Measurements from ENCODE around the gene ZNF280A. TPM values are rescaled to one million over a fixed set of nuclear protein-coding genes. Genes with fewer than 3 reads are reported as not detected.

ZNF280A gene
- total and polyA plus RNA-seq, 2 experiments from 2014 or later = not detected

DNA sequence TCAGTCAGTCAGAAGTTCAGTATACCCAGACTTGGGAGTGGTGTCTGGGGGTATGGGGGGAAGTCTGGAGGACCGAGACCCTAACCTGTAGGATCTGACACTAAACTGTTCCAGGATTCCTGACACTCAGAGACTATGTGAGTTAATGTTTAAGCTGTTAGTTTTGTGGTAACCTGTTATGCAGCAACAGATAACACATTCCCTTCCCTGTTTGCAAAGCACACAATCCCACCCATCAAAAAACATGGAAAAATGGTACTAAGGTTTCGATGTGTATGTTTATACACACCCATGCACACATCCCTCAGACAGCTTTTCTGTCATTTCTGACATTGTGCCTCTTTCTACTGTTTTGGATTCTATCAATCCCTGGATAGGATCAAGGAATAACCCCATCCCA is 39.1 kb downstream of the ZNF280A start:
- H3K27ac Mint-ChIP-seq = no peak overlapping the region
- Histone ChIP-seq H3K4me3 (no peak overlapping the region), H3K27ac (ENCODE audit: low read depth) (no peak overlapping the region), H3K4me2 (no peak overlapping the region), H3K4me1 (ENCODE audit: insufficient read depth) (no peaks in the 10 kb centered on the region), H3K27me3 (ENCODE audit: insufficient read depth) (peaks cover 97% of the 10 kb centered on the region), H2AFZ (no peak overlapping the region), H4K20me1 (replicated peaks; ENCODE audit: insufficient read depth) (no peaks in the 10 kb centered on the region; the same call in 1 of the 2 replicates), H3K79me2 (replicated peaks; ENCODE audit: insufficient read depth) (no peaks in the 10 kb centered on the region), H3F3A (replicated peaks; ENCODE audit: low read depth) (no peaks in the 10 kb centered on the region), H3K36me3 (ENCODE audit: insufficient read depth) (no peaks in the 10 kb centered on the region), H3K9me2 (ENCODE audit: insufficient read depth) (no peaks in the 10 kb centered on the region)
- no peaks in the 10 kb centered on the region for H3K36me3 Mint-ChIP-seq (ENCODE audit: low read depth)
- TF ChIP-seq JUNB (IDR thresholded peaks at IDR 0.05; ENCODE audit: unreplicated experiment) (no peak), EZH2 (IDR thresholded peaks at IDR 0.05; ENCODE audit: low read depth, unreplicated experiment) (no peak), CREB1 (CRISPR knock-in tag; IDR thresholded peaks at IDR 0.05; ENCODE audit: low read depth) (no peak), NANOG (IDR thresholded peaks at IDR 0.05; ENCODE audit: borderline replicate concordance) (no peak), ZNF331 (CRISPR knock-in tag; IDR thresholded peaks at IDR 0.05; ENCODE audit: low read depth) (no peak), POLR2AphosphoS5 (IDR thresholded peaks at IDR 0.05; ENCODE audit: low read depth) (no peak)
- TF ChIP-seq, protein P1, sequence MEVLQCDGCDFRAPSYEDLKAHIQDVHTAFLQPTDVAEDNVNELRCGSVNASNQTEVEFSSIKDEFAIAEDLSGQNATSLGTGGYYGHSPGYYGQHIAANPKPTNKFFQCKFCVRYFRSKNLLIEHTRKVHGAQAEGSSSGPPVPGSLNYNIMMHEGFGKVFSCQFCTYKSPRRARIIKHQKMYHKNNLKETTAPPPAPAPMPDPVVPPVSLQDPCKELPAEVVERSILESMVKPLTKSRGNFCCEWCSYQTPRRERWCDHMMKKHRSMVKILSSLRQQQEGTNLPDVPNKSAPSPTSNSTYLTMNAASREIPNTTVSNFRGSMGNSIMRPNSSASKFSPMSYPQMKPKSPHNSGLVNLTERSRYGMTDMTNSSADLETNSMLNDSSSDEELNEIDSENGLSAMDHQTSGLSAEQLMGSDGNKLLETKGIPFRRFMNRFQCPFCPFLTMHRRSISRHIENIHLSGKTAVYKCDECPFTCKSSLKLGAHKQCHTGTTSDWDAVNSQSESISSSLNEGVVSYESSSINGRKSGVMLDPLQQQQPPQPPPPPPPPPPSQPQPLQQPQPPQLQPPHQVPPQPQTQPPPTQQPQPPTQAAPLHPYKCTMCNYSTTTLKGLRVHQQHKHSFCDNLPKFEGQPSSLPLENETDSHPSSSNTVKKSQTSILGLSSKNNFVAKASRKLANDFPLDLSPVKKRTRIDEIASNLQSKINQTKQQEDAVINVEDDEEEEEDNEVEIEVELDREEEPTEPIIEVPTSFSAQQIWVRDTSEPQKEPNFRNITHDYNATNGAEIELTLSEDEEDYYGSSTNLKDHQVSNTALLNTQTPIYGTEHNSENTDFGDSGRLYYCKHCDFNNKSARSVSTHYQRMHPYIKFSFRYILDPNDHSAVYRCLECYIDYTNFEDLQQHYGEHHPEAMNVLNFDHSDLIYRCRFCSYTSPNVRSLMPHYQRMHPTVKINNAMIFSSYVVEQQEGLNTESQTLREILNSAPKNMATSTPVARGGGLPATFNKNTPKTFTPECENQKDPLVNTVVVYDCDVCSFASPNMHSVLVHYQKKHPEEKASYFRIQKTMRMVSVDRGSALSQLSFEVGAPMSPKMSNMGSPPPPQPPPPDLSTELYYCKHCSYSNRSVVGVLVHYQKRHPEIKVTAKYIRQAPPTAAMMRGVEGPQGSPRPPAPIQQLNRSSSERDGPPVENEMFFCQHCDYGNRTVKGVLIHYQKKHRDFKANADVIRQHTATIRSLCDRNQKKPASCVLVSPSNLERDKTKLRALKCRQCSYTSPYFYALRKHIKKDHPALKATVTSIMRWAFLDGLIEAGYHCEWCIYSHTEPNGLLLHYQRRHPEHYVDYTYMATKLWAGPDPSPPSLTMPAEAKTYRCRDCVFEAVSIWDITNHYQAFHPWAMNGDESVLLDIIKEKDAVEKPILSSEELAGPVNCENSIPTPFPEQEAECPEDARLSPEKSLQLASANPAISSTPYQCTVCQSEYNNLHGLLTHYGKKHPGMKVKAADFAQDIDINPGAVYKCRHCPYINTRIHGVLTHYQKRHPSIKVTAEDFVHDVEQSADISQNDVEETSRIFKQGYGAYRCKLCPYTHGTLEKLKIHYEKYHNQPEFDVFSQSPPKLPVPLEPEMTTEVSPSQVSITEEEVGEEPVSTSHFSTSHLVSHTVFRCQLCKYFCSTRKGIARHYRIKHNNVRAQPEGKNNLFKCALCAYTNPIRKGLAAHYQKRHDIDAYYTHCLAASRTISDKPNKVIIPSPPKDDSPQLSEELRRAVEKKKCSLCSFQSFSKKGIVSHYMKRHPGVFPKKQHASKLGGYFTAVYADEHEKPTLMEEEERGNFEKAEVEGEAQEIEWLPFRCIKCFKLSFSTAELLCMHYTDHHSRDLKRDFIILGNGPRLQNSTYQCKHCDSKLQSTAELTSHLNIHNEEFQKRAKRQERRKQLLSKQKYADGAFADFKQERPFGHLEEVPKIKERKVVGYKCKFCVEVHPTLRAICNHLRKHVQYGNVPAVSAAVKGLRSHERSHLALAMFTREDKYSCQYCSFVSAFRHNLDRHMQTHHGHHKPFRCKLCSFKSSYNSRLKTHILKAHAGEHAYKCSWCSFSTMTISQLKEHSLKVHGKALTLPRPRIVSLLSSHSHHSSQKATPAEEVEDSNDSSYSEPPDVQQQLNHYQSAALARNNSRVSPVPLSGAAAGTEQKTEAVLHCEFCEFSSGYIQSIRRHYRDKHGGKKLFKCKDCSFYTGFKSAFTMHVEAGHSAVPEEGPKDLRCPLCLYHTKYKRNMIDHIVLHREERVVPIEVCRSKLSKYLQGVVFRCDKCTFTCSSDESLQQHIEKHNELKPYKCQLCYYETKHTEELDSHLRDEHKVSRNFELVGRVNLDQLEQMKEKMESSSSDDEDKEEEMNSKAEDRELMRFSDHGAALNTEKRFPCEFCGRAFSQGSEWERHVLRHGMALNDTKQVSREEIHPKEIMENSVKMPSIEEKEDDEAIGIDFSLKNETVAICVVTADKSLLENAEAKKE (CRISPR knock-in tag; IDR thresholded peaks at IDR 0.05) = no peak
- TF ChIP-seq, protein P2, sequence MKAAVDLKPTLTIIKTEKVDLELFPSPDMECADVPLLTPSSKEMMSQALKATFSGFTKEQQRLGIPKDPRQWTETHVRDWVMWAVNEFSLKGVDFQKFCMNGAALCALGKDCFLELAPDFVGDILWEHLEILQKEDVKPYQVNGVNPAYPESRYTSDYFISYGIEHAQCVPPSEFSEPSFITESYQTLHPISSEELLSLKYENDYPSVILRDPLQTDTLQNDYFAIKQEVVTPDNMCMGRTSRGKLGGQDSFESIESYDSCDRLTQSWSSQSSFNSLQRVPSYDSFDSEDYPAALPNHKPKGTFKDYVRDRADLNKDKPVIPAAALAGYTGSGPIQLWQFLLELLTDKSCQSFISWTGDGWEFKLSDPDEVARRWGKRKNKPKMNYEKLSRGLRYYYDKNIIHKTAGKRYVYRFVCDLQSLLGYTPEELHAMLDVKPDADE (IDR thresholded peaks at IDR 0.05) = no peak
- H3K4me1 Mint-ChIP-seq = no peaks in the 10 kb centered on the region
- peaks cover 20% of the 10 kb centered on the region for H3K27me3 Mint-ChIP-seq (ENCODE audit: insufficient read depth, low read depth, poor library complexity)
- H3K4me3 Mint-ChIP-seq = no peak overlapping the region
- no peaks in the 10 kb centered on the region; the same call in 2 of the 3 replicates for H3K9me3 Mint-ChIP-seq
- DNase-seq (ENCODE audit: low spot score) (no peak), ATAC-seq (no peak)

Data from GM23338 (cell line).